Measurements from ENCODE around the gene SSC5D. TPM values are rescaled to one million over a fixed set of nuclear protein-coding genes. Genes with fewer than 3 reads are reported as not detected.

Gene SSC5D
- total RNA-seq, 1 experiment from 2014 or later: 1.5 TPM

GRCh38 chr19:55566823-55567222 lies 78.6 kb downstream of the SSC5D start:
- no peak for ATAC-seq
- H3K4me3 ChIP-seq (replicated peaks in 1 of 2; ENCODE audit: low read depth in 1 of 2, low read length in 2 of 2): no peak overlapping the region
- no TSS peak for BruUV-seq (replicated peaks)
- ChIA-PET RAD21 (ENCODE audit: low non-redundant PET in 1 of 2, low total read pairs in 2 of 2, uncharacterized antibody in 2 of 2, unreplicated experiment in 2 of 2) (no interaction called here), POLR2A (no interaction called here), CTCF (no interaction called here)
- no peaks in the 10 kb centered on the region for H4K20me1 ChIP-seq (ENCODE audit: insufficient read depth)
- no peak overlapping the region for H3K4me2 ChIP-seq (ENCODE audit: low read length)
- no peaks in the 10 kb centered on the region for H3K4me1 ChIP-seq (ENCODE audit: control insufficient read depth in 1 of 2, insufficient read depth in 2 of 2, low read length in 2 of 2)
- no peak for DNase-seq (ENCODE audit: low read depth, low spot score)
- H3K27ac ChIP-seq (ENCODE audit: low read depth, low read length): no peak overlapping the region
- no peak overlapping the region for H3K9ac ChIP-seq (ENCODE audit: low read length)
- no peaks in the 10 kb centered on the region for H3K9me2 ChIP-seq (ENCODE audit: insufficient read depth)
- H3K79me2 ChIP-seq (ENCODE audit: insufficient read depth, low read length): no peaks in the 10 kb centered on the region
- no peaks in the 10 kb centered on the region for H3K9me3 ChIP-seq (ENCODE audit: control insufficient read depth in 1 of 2, insufficient read depth in 1 of 2, low read depth in 1 of 2, low read length in 2 of 2)
- intact Hi-C loops (cut with micrococcal nuclease): no loop called here
- TF ChIP-seq MAX (IDR thresholded peaks at IDR 0.05) (no peak), EZH2phosphoT487 (IDR thresholded peaks at IDR 0.05; ENCODE audit: borderline replicate concordance) (no peak), POLR2A (IDR thresholded peaks at IDR 0.05; ENCODE audit: borderline replicate concordance, extremely low read depth, insufficient read depth, insufficient read length) (no peak), TCF7L2 (IDR thresholded peaks at IDR 0.05; ENCODE audit: borderline replicate concordance, extremely low read depth, insufficient read depth, insufficient read length) (no peak), CEBPB (IDR thresholded peaks at IDR 0.05; ENCODE audit: low read depth) (no peak), CTCF (IDR thresholded peaks at IDR 0.05 in 2 of 3, conservative IDR thresholded peaks at IDR 0.05 in 1 of 3; ENCODE audit: borderline replicate concordance in 1 of 3, insufficient read depth in 1 of 3, low read depth in 2 of 3, low read length in 2 of 3) (no peak), ELF1 (IDR thresholded peaks at IDR 0.05; ENCODE audit: borderline replicate concordance, low read depth) (no peak), SP1 (IDR thresholded peaks at IDR 0.05; ENCODE audit: low read depth) (no peak), ZFX (IDR thresholded peaks at IDR 0.05) (no peak), SIN3A (IDR thresholded peaks at IDR 0.05; ENCODE audit: low read depth) (no peak), EGR1 (IDR thresholded peaks at IDR 0.05; ENCODE audit: low read depth) (no peak), ATF3 (IDR thresholded peaks at IDR 0.05) (no peak), SRF (IDR thresholded peaks at IDR 0.05; ENCODE audit: low read depth) (no peak), JUND (IDR thresholded peaks at IDR 0.05) (no peak), EZH2 (IDR thresholded peaks at IDR 0.05) (no peak)
- no peaks in the 10 kb centered on the region for H3K27me3 ChIP-seq (ENCODE audit: insufficient read depth, low read length)
- no peaks in the 10 kb centered on the region for H3K36me3 ChIP-seq (ENCODE audit: control insufficient read depth in 1 of 2, insufficient read depth in 2 of 2, low read length in 2 of 2)
- no peak overlapping the region for H2AFZ ChIP-seq (ENCODE audit: low read depth, low read length, poor library complexity, severe bottlenecking)
